Measurements from ENCODE around the gene SLC38A11. TPM values are rescaled to one million over a fixed set of nuclear protein-coding genes. Genes with fewer than 3 reads are reported as not detected.

SLC38A11 gene
- total and polyA plus RNA-seq, 2 of the 13 experiments (the other 11 are each of a cell fraction or from before 2014, with no cell fraction given), result 14.0 to 14.3 TPM

DNA sequence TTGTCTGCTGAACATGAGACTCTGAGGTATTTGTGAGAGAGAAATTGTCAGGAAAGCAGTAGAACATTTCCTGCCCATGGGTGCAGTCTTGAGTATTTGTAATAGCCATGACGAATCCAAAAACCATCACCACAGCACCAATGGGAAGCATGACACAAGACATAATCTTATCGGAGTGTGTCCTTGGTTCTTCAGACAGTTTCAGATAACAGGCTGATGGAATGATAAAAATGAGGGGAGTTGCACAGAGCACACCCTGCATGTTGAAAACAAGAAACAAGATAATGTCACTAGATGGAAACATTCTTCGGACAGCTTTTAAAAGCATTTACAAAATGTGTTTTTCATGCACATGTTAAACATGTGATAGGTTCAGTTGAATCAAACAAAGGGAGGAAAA lies 56.9 kb downstream of the SLC38A11 start (continued):
- TF ChIP-seq, protein P1, sequence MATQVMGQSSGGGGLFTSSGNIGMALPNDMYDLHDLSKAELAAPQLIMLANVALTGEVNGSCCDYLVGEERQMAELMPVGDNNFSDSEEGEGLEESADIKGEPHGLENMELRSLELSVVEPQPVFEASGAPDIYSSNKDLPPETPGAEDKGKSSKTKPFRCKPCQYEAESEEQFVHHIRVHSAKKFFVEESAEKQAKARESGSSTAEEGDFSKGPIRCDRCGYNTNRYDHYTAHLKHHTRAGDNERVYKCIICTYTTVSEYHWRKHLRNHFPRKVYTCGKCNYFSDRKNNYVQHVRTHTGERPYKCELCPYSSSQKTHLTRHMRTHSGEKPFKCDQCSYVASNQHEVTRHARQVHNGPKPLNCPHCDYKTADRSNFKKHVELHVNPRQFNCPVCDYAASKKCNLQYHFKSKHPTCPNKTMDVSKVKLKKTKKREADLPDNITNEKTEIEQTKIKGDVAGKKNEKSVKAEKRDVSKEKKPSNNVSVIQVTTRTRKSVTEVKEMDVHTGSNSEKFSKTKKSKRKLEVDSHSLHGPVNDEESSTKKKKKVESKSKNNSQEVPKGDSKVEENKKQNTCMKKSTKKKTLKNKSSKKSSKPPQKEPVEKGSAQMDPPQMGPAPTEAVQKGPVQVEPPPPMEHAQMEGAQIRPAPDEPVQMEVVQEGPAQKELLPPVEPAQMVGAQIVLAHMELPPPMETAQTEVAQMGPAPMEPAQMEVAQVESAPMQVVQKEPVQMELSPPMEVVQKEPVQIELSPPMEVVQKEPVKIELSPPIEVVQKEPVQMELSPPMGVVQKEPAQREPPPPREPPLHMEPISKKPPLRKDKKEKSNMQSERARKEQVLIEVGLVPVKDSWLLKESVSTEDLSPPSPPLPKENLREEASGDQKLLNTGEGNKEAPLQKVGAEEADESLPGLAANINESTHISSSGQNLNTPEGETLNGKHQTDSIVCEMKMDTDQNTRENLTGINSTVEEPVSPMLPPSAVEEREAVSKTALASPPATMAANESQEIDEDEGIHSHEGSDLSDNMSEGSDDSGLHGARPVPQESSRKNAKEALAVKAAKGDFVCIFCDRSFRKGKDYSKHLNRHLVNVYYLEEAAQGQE (IDR thresholded peaks at IDR 0.05; ENCODE audit: borderline replicate concordance in 1 of 2, low read depth in 1 of 2, low read length in 2 of 2), result no peak
- TF ChIP-seq, protein P2, sequence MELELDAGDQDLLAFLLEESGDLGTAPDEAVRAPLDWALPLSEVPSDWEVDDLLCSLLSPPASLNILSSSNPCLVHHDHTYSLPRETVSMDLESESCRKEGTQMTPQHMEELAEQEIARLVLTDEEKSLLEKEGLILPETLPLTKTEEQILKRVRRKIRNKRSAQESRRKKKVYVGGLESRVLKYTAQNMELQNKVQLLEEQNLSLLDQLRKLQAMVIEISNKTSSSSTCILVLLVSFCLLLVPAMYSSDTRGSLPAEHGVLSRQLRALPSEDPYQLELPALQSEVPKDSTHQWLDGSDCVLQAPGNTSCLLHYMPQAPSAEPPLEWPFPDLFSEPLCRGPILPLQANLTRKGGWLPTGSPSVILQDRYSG (CRISPR knock-in tag; IDR thresholded peaks at IDR 0.05), result no peak
- peak; percentile 88 for TF ChIP-seq RCOR2 (CRISPR knock-in tag; IDR thresholded peaks at IDR 0.05)
- peak; percentile 80; the same call in 1 of the 2 replicates for TF ChIP-seq SIX1 (CRISPR knock-in tag; IDR thresholded peaks at IDR 0.05; ENCODE audit: borderline replicate concordance)
- TF ChIP-seq SNAPC2 (CRISPR knock-in tag; IDR thresholded peaks at IDR 0.05), result no peak
- TF ChIP-seq GPBP1L1 (CRISPR knock-in tag; IDR thresholded peaks at IDR 0.05), result no peak
- TF ChIP-seq RORA (CRISPR knock-in tag; IDR thresholded peaks at IDR 0.05), result no peak
- no peak for TF ChIP-seq SMC3 (IDR thresholded peaks at IDR 0.05; ENCODE audit: low read length)
- TF ChIP-seq CENPT (CRISPR knock-in tag; IDR thresholded peaks at IDR 0.05; ENCODE audit: low read depth), result no peak
- no peak for TF ChIP-seq ZNF260 (CRISPR knock-in tag; IDR thresholded peaks at IDR 0.05; ENCODE audit: borderline replicate concordance, low read depth)
- no peak for TF ChIP-seq ZNF569 (CRISPR knock-in tag; IDR thresholded peaks at IDR 0.05; ENCODE audit: borderline replicate concordance)
- TF ChIP-seq ZBTB34 (CRISPR knock-in tag; IDR thresholded peaks at IDR 0.05), result no peak
- TF ChIP-seq ZNF619 (CRISPR knock-in tag; IDR thresholded peaks at IDR 0.05), result no peak
- TF ChIP-seq BCL6 (CRISPR knock-in tag; IDR thresholded peaks at IDR 0.05), result peak; percentile 78
- no peak for TF ChIP-seq ETS1 (CRISPR knock-in tag; IDR thresholded peaks at IDR 0.05)
- no peak for TF ChIP-seq SRY (CRISPR knock-in tag; IDR thresholded peaks at IDR 0.05)
- TF ChIP-seq NR2F6 (IDR thresholded peaks at IDR 0.05), result no peak
- peak; percentile 64 for TF ChIP-seq NR2F6 (CRISPR knock-in tag; IDR thresholded peaks at IDR 0.05)
- no peak for TF ChIP-seq SSRP1 (CRISPR knock-in tag; IDR thresholded peaks at IDR 0.05)
- no peak for TF ChIP-seq KLF9 (CRISPR knock-in tag; IDR thresholded peaks at IDR 0.05; ENCODE audit: low read depth)
- TF ChIP-seq HOXA9 (CRISPR knock-in tag; IDR thresholded peaks at IDR 0.05; ENCODE audit: borderline replicate concordance), result no peak
- peak; percentile 83 for TF ChIP-seq ZNF614 (CRISPR knock-in tag; IDR thresholded peaks at IDR 0.05; ENCODE audit: borderline replicate concordance)
- TF ChIP-seq TGIF2 (CRISPR knock-in tag; IDR thresholded peaks at IDR 0.05), result no peak
- TF ChIP-seq JUN (CRISPR knock-in tag; IDR thresholded peaks at IDR 0.05), result no peak

Data from HepG2 (cell line).